Stimulated activated CD8-positive, alpha-beta memory T cell treated with anti-CD3 and anti-CD28 coated beads, Interleukin-12 subunit alpha, Interleukin-12 subunit beta, amount 100 ng/mL, for 1 hour (primary cell): Measurements from ENCODE around the gene CROCC2.

ENCODE experiments used
- DNase-seq: peaks from one replicate; pipeline ENCODE4 v3.0.0-alpha.2; 2020; ENCODE audit warnings: low read depth

CROCC2 gene

GRCh38 chr2:241000831-241001321 lies 94.7 kb downstream of the CROCC2 start:
- no peak for DNase-seq

- DNase-seq: no peak
Observed at GRCh38 chr2:241001413-241002274, 95.5 kb downstream of the CROCC2 start.

- DNase-seq: no peak
Observed at GRCh38 chr2:241002275-241003046, 96.3 kb downstream of the CROCC2 start.

GRCh38 chr2:241003047-241003360 lies 96.9 kb downstream of the CROCC2 start:
- DNase-seq: no peak

- no peak for DNase-seq
Observed at GRCh38 chr2:241003369-241003768, 97.2 kb downstream of the CROCC2 start.

GRCh38 chr2:241003830-241004564 lies 97.9 kb downstream of the CROCC2 start:
- no peak for DNase-seq

- DNase-seq: no peak
Observed at GRCh38 chr2:241005569-241005968, 99.4 kb downstream of the CROCC2 start.

- DNase-seq: no peak
Observed at GRCh38 chr2:241006412-241006811, 100.3 kb downstream of the CROCC2 start.

GRCh38 chr2:241007111-241007510 lies 101.0 kb downstream of the CROCC2 start:
- DNase-seq: no peak

GRCh38 chr2:241007880-241008710 lies 102.0 kb downstream of the CROCC2 start:
- no peak for DNase-seq

GRCh38 chr2:241008711-241009121 lies 102.6 kb downstream of the CROCC2 start:
- no peak for DNase-seq

GRCh38 chr2:241009191-241009590 lies 103.1 kb downstream of the CROCC2 start:
- no peak for DNase-seq

GRCh38 chr2:241009601-241010530 lies 103.7 kb downstream of the CROCC2 start:
- no peak for DNase-seq

- no peak for DNase-seq
Observed at GRCh38 chr2:241010531-241011295, 104.6 kb downstream of the CROCC2 start.

GRCh38 chr2:241011296-241011600 lies 105.1 kb downstream of the CROCC2 start:
- DNase-seq: no peak

GRCh38 chr2:241011751-241012510 lies 105.8 kb downstream of the CROCC2 start:
- DNase-seq: no peak

- no peak for DNase-seq
Observed at GRCh38 chr2:241014224-241014623, 108.1 kb downstream of the CROCC2 start.

- no peak for DNase-seq
Observed at GRCh38 chr2:241014764-241015163, 108.6 kb downstream of the CROCC2 start.

- no peak for DNase-seq
Observed at GRCh38 chr2:241015439-241015838, 109.3 kb downstream of the CROCC2 start.
